WTC11 (cell line): ENCODE results near the gene NFU1. TPM values are rescaled to one million over a fixed set of nuclear protein-coding genes. Genes with fewer than 3 reads are reported as not detected.

Experiments
- ATAC-seq: fragments of 200-7000 bp; cut with Tn5 transposase; 2 replicates; pipeline ENCODE4 v1.10.0; 2021; ENCODE audit warnings: mild to moderate bottlenecking, moderate library complexity
- CTCF ChIA-PET: fragments of 300-600 bp; sonication (Branson Sonifier 250); formaldehyde crosslinking; loops from one replicate; lab custom pipeline; 2021; ENCODE audit warnings: antibody characterized with exemption; lab: Charles Lee
- POLR2A ChIA-PET: fragments of 350-600 bp; sonication (Branson Sonifier 250); formaldehyde crosslinking; loops from one replicate; lab custom pipeline; 2021; ENCODE audit warnings: antibody characterized with exemption; lab: Charles Lee
- DNase-seq: peaks from one replicate; pipeline ENCODE4 v3.0.0; 2021; ENCODE audit warnings: low spot score
- H3K27ac Mint-ChIP-seq: 2 replicates; pipeline ENCODE4 v1.8.0; 2021; ENCODE audit warnings: mixed read lengths
- H3K27me3 Mint-ChIP-seq: 2 replicates; pipeline ENCODE4 v1.8.0; 2021; ENCODE audit warnings: low read depth, mild to moderate bottlenecking, moderate library complexity, mixed read lengths
- H3K36me3 Mint-ChIP-seq: 2 replicates; pipeline ENCODE4 v1.8.0; 2021; ENCODE audit warnings: mixed read lengths
- H3K4me1 Mint-ChIP-seq: 2 replicates; pipeline ENCODE4 v1.8.0; 2022; ENCODE audit warnings: mixed read lengths
- H3K4me3 Mint-ChIP-seq: 2 replicates; pipeline ENCODE4 v1.8.0; 2021; ENCODE audit warnings: mild to moderate bottlenecking, moderate library complexity, mixed read lengths
- H3K9me3 Mint-ChIP-seq: 2 replicates; pipeline ENCODE4 v1.8.0; 2021; ENCODE audit warnings: mixed read lengths
- GTF2I ChIP-seq: fragments of 250-450 bp; sonication (Bioruptor Pico); conservative IDR thresholded peaks from 2 replicates; pipeline ENCODE4 v1.4.0; 2021; ENCODE audit warnings: mild to moderate bottlenecking
- IRF2 ChIP-seq: sonication (generic); formaldehyde crosslinking; IDR thresholded peaks from 2 replicates; pipeline ENCODE4 v1.8.0; 2022; ENCODE audit warnings: low read depth, missing genetic modification reagents, borderline replicate concordance
- JUN ChIP-seq: sonication (generic); formaldehyde crosslinking; IDR thresholded peaks from 2 replicates; pipeline ENCODE4 v1.8.0; 2023; ENCODE audit warnings: mild to moderate bottlenecking, missing genetic modification reagents
- KAT7 ChIP-seq: sonication (generic); formaldehyde crosslinking; IDR thresholded peaks from 2 replicates; pipeline ENCODE4 v1.8.1; 2023; ENCODE audit warnings: missing genetic modification reagents, mild to moderate bottlenecking, borderline replicate concordance
- MXD4 ChIP-seq: fragments of 250-450 bp; sonication (Bioruptor Pico); IDR thresholded peaks from 2 replicates; pipeline ENCODE4 v1.8.0; 2021; ENCODE audit warnings: mild to moderate bottlenecking, moderate library complexity, borderline replicate concordance
- MYBL2 ChIP-seq: sonication (generic); formaldehyde crosslinking; IDR thresholded peaks from 2 replicates; pipeline ENCODE4 v1.8.1; 2023; ENCODE audit warnings: mild to moderate bottlenecking, moderate library complexity, missing genetic modification reagents
- NR3C1 ChIP-seq: sonication (generic); formaldehyde crosslinking; conservative IDR thresholded peaks from 2 replicates; pipeline ENCODE4 v1.8.1; 2023; ENCODE audit warnings: low read depth, mild to moderate bottlenecking, missing genetic modification reagents
- RELA ChIP-seq: sonication (generic); formaldehyde crosslinking; IDR thresholded peaks from 2 replicates; pipeline ENCODE4 v1.8.1; 2022; ENCODE audit warnings: missing genetic modification reagents, mild to moderate bottlenecking, borderline replicate concordance
- SMAD4 ChIP-seq: sonication (generic); formaldehyde crosslinking; IDR thresholded peaks from 2 replicates; pipeline ENCODE4 v1.8.0; 2022; ENCODE audit warnings: mild to moderate bottlenecking, missing genetic modification reagents
- USF1 ChIP-seq: sonication (generic); formaldehyde crosslinking; IDR thresholded peaks from 2 replicates; pipeline ENCODE4 v1.8.0; 2022; ENCODE audit warnings: mild to moderate bottlenecking, missing genetic modification reagents
- ZNF121 ChIP-seq: sonication (generic); formaldehyde crosslinking; IDR thresholded peaks from 2 replicates; pipeline ENCODE4 v1.8.0; 2023; ENCODE audit warnings: missing genetic modification reagents
- ZNF138 ChIP-seq: sonication (generic); formaldehyde crosslinking; conservative IDR thresholded peaks from 2 replicates; pipeline ENCODE4 v1.8.1; 2022; ENCODE audit warnings: mild to moderate bottlenecking, moderate library complexity, missing genetic modification reagents
- ZNF232 ChIP-seq: sonication (generic); formaldehyde crosslinking; IDR thresholded peaks from 2 replicates; pipeline ENCODE4 v1.8.0; 2022; ENCODE audit warnings: mild to moderate bottlenecking, missing genetic modification reagents
- ZNF263 ChIP-seq: sonication (generic); formaldehyde crosslinking; IDR thresholded peaks from 2 replicates; pipeline ENCODE4 v1.8.1; 2022; ENCODE audit warnings: low read depth, mild to moderate bottlenecking, moderate library complexity, missing genetic modification reagents
- ZNF317 ChIP-seq: sonication (generic); formaldehyde crosslinking; IDR thresholded peaks from 2 replicates; pipeline ENCODE4 v1.8.1; 2023; ENCODE audit warnings: low read depth, mild to moderate bottlenecking, moderate library complexity, missing genetic modification reagents, borderline replicate concordance
- ZSCAN18 ChIP-seq: fragments of 250-450 bp; sonication (Bioruptor Pico); IDR thresholded peaks from 2 replicates; pipeline ENCODE4 v2.1.2; 2022; ENCODE audit warnings: mild to moderate bottlenecking, moderate library complexity
- total RNA-seq: library from RNA; stranded (reverse); gene quantifications from 3 replicates; pipeline ENCODE4 v1.2.3, GENCODE V29; 2021
- TF ChIP-seq, protein P1 (sequence below): fragments of 250-450 bp; sonication (Bioruptor Pico); IDR thresholded peaks from 2 replicates; pipeline ENCODE4 v1.8.0; 2021; ENCODE audit warnings: mild to moderate bottlenecking
- TF ChIP-seq, protein P2 (sequence below): sonication (generic); formaldehyde crosslinking; IDR thresholded peaks from 2 replicates; pipeline ENCODE4 v1.8.1; 2022; ENCODE audit warnings: low read depth, missing genetic modification reagents, borderline replicate concordance
- TF ChIP-seq, protein P3 (sequence below): fragments of 250-450 bp; sonication (Bioruptor Pico); IDR thresholded peaks from 2 replicates; pipeline ENCODE4 v1.9.0; 2021; ENCODE audit warnings: moderate library complexity, mild to moderate bottlenecking, inconsistent platforms, borderline replicate concordance
- TF ChIP-seq, protein P4 (sequence below): fragments of 250-450 bp; sonication (Bioruptor Pico); IDR thresholded peaks from 2 replicates; pipeline ENCODE4 v1.9.0; 2021; ENCODE audit warnings: mild to moderate bottlenecking, borderline replicate concordance

Gene NFU1
- total RNA-seq, 1 experiment from 2014 or later: 39.3 TPM

- Mint-ChIP-seq H3K9me3 (peaks cover 9% of the 10 kb centered on the region), H3K36me3 (peaks cover 45% of the 10 kb centered on the region)
- POLR2A ChIA-PET: no interaction called here
These were observed 31.9 kb downstream of the NFU1 start for GRCh38 chr2:69405306-69405705.

GRCh38 chr2:69400121-69400520 lies 37.1 kb downstream of the NFU1 start:
- no peak for ATAC-seq
- TF ChIP-seq, protein P1, sequence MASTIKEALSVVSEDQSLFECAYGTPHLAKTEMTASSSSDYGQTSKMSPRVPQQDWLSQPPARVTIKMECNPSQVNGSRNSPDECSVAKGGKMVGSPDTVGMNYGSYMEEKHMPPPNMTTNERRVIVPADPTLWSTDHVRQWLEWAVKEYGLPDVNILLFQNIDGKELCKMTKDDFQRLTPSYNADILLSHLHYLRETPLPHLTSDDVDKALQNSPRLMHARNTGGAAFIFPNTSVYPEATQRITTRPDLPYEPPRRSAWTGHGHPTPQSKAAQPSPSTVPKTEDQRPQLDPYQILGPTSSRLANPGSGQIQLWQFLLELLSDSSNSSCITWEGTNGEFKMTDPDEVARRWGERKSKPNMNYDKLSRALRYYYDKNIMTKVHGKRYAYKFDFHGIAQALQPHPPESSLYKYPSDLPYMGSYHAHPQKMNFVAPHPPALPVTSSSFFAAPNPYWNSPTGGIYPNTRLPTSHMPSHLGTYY (CRISPR knock-in tag): no peak
- TF ChIP-seq, protein P2, sequence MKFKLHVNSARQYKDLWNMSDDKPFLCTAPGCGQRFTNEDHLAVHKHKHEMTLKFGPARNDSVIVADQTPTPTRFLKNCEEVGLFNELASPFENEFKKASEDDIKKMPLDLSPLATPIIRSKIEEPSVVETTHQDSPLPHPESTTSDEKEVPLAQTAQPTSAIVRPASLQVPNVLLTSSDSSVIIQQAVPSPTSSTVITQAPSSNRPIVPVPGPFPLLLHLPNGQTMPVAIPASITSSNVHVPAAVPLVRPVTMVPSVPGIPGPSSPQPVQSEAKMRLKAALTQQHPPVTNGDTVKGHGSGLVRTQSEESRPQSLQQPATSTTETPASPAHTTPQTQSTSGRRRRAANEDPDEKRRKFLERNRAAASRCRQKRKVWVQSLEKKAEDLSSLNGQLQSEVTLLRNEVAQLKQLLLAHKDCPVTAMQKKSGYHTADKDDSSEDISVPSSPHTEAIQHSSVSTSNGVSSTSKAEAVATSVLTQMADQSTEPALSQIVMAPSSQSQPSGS (CRISPR knock-in tag): no peak
- TF ChIP-seq MYBL2 (CRISPR knock-in tag): no peak
- TF ChIP-seq NR3C1 (CRISPR knock-in tag): no peak
- no peak for TF ChIP-seq ZNF263 (CRISPR knock-in tag)
- Mint-ChIP-seq H3K9me3 (peaks cover 9% of the 10 kb centered on the region), H3K27me3 (no peaks in the 10 kb centered on the region), H3K4me1 (no peaks in the 10 kb centered on the region), H3K27ac (no peak overlapping the region), H3K4me3 (no peak overlapping the region), H3K36me3 (peaks cover 32% of the 10 kb centered on the region)
- CTCF ChIA-PET: no interaction called here
- DNase-seq: no peak
- POLR2A ChIA-PET: no interaction called here

More at GRCh38 chr2:69405306-69405705, 31.9 kb downstream of the NFU1 start:
- H3K27ac Mint-ChIP-seq: no peak overlapping the region
- H3K4me3 Mint-ChIP-seq: no peak overlapping the region
- ATAC-seq (no peak), DNase-seq (no peak)
- no peak for TF ChIP-seq ZSCAN18 (CRISPR knock-in tag)
- no peak for TF ChIP-seq GTF2I (CRISPR knock-in tag)
- TF ChIP-seq RELA (CRISPR knock-in tag): no peak
- TF ChIP-seq JUN (CRISPR knock-in tag): no peak
- TF ChIP-seq ZNF317 (CRISPR knock-in tag): no peak
- TF ChIP-seq ZNF121 (CRISPR knock-in tag): no peak
- TF ChIP-seq IRF2 (CRISPR knock-in tag): no peak
- no peak for TF ChIP-seq MXD4 (CRISPR knock-in tag)
- TF ChIP-seq KAT7: no peak
- TF ChIP-seq, protein P3, sequence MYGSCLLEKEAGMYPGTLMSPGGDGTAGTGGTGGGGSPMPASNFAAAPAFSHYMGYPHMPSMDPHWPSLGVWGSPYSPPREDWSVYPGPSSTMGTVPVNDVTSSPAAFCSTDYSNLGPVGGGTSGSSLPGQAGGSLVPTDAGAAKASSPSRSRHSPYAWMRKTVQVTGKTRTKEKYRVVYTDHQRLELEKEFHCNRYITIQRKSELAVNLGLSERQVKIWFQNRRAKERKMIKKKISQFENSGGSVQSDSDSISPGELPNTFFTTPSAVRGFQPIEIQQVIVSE (CRISPR knock-in tag): no peak
- no peak for TF ChIP-seq SMAD4 (CRISPR knock-in tag)
- no peak for TF ChIP-seq ZNF138
- CTCF ChIA-PET: no interaction called here
- H3K4me1 Mint-ChIP-seq: no peaks in the 10 kb centered on the region
- no peaks in the 10 kb centered on the region for H3K27me3 Mint-ChIP-seq

DNA sequence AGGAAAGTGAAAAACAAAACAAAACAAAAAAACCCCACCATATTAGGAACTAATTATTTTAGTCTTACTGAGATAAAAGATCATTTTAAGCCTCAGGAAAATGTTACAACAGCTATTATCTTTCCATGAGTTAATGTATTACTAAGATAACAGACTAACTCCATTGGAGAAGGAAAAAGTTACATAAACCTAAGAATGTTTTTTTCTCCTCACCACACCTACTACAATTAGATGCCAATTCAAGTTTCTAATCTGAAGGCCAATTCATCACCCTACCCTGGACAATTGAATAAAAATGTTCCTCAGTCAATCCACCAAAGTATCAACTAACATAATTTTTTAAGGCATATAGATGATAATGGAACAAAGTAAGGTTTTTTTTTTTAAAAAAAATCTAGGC lies 40.0 kb downstream of the NFU1 start:
- no peak overlapping the region for H3K27ac Mint-ChIP-seq
- ChIA-PET POLR2A (no interaction called here), CTCF (no interaction called here)
- no peak for ATAC-seq
- H3K4me1 Mint-ChIP-seq: no peaks in the 10 kb centered on the region
- H3K27me3 Mint-ChIP-seq: no peaks in the 10 kb centered on the region
- DNase-seq: no peak
- H3K4me3 Mint-ChIP-seq: no peak overlapping the region
- peaks cover 22% of the 10 kb centered on the region for H3K36me3 Mint-ChIP-seq
- H3K9me3 Mint-ChIP-seq: no peaks in the 10 kb centered on the region
- TF ChIP-seq ZNF232 (CRISPR knock-in tag): no peak
- no peak for TF ChIP-seq USF1 (CRISPR knock-in tag)
- TF ChIP-seq, protein P3 (CRISPR knock-in tag): no peak
- TF ChIP-seq, protein P4, sequence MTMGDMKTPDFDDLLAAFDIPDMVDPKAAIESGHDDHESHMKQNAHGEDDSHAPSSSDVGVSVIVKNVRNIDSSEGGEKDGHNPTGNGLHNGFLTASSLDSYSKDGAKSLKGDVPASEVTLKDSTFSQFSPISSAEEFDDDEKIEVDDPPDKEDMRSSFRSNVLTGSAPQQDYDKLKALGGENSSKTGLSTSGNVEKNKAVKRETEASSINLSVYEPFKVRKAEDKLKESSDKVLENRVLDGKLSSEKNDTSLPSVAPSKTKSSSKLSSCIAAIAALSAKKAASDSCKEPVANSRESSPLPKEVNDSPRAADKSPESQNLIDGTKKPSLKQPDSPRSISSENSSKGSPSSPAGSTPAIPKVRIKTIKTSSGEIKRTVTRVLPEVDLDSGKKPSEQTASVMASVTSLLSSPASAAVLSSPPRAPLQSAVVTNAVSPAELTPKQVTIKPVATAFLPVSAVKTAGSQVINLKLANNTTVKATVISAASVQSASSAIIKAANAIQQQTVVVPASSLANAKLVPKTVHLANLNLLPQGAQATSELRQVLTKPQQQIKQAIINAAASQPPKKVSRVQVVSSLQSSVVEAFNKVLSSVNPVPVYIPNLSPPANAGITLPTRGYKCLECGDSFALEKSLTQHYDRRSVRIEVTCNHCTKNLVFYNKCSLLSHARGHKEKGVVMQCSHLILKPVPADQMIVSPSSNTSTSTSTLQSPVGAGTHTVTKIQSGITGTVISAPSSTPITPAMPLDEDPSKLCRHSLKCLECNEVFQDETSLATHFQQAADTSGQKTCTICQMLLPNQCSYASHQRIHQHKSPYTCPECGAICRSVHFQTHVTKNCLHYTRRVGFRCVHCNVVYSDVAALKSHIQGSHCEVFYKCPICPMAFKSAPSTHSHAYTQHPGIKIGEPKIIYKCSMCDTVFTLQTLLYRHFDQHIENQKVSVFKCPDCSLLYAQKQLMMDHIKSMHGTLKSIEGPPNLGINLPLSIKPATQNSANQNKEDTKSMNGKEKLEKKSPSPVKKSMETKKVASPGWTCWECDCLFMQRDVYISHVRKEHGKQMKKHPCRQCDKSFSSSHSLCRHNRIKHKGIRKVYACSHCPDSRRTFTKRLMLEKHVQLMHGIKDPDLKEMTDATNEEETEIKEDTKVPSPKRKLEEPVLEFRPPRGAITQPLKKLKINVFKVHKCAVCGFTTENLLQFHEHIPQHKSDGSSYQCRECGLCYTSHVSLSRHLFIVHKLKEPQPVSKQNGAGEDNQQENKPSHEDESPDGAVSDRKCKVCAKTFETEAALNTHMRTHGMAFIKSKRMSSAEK (CRISPR knock-in tag): no peak
